ENCODE data around the gene SERPIND1.

The SERPIND1 gene

DNA sequence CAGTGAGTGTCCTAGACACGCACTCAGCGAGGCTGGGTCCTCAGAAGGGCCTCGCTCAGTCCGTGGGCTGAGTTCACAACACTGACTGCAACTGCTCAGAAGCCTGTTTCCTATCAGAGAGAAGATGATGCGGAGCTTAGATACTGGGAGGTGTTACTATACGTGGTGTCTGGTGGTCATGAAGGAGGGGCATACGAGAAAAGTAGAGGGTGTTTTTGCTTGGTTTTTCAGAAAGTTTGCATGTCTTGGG lies 9.5 kb upstream of the SERPIND1 start:
- Histone ChIP-seq H2AFZ (ENCODE audit: low read depth, low read length) (no peak overlapping the region), H2AK5ac (ENCODE audit: low read length, severe bottlenecking) (no peak overlapping the region), H3K4me1 (ENCODE audit: control insufficient read depth, insufficient read depth, low read depth, low read length) (no peaks in the 10 kb centered on the region), H2BK5ac (ENCODE audit: low read depth, low read length, poor library complexity, severe bottlenecking) (no peak overlapping the region), H3K18ac (ENCODE audit: low read depth in 1 of 2, low read length in 2 of 2) (no peak overlapping the region), H2BK15ac (ENCODE audit: low read depth, poor library complexity, severe bottlenecking) (no peak overlapping the region), H3K36me3 (ENCODE audit: control insufficient read depth in 1 of 2, insufficient read depth in 2 of 2, low read depth in 1 of 2, low read length in 2 of 2) (peaks cover 39 to 62% of the 10 kb centered on the region in 2 experiments), H3K4ac (ENCODE audit: low read depth in 1 of 2, low read length in 2 of 2) (no peak overlapping the region), H3K9ac (ENCODE audit: low read length) (no peak overlapping the region), H2BK12ac (ENCODE audit: low read length in 2 of 2) (no peak overlapping the region), H3K9me3 (ENCODE audit: control insufficient read depth, low read length) (no peaks in the 10 kb centered on the region), H3K79me1 (replicated peaks; ENCODE audit: low read length, poor library complexity, severe bottlenecking) (no peaks in the 10 kb centered on the region), H3K4me3 (ENCODE audit: insufficient read depth in 1 of 2, low read depth in 1 of 2, low read length in 2 of 2) (no peak overlapping the region), H3K4me2 (ENCODE audit: low read length, poor library complexity, severe bottlenecking) (no peak overlapping the region), H2BK120ac (ENCODE audit: low read depth, low read length) (no peak overlapping the region), H3K27ac (ENCODE audit: low read length, poor library complexity, severe bottlenecking) (no peak overlapping the region), H3K14ac (ENCODE audit: low read length in 2 of 2) (no peak overlapping the region), H3K23ac (ENCODE audit: low read length in 2 of 2) (no peak overlapping the region), H3K27me3 (ENCODE audit: control insufficient read depth in 1 of 2, insufficient read depth in 1 of 2, low read length in 2 of 2) (no peaks in the 10 kb centered on the region), H4K91ac (ENCODE audit: low read length) (no peak overlapping the region), H4K8ac (ENCODE audit: low read length) (no peak overlapping the region)
- DNase-seq: no peak
- WGBS: 93% methylated on average over 7 of the region's 7 CpGs

DNA sequence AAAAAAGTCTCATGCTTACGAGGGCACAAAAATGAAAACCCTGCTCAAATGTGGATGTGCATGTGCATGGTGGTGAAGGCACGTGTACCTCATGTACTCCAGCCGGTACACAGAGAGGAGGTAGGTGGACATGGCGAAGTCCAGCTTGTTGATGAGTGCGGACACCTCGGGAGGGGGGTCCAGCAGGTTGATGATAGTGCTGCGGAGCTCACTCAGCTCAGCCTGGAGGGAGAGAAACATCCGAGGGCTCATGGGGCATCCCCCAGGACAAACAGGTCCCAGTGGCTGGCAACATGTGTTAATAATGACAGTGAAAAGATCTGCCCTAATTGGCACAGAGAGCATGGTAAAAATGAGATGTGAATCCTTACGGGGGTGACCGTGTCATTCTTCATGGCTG lies 9.2 kb upstream of the SERPIND1 start:
- H3K27ac ChIP-seq (ENCODE audit: low read length, poor library complexity, severe bottlenecking): no peak overlapping the region
- WGBS: over 99% methylated on average over 10 of the region's 10 CpGs
- no peak overlapping the region for H3K4me3 ChIP-seq (ENCODE audit: insufficient read depth in 1 of 2, low read depth in 1 of 2, low read length in 2 of 2)
- no peaks in the 10 kb centered on the region for H3K4me1 ChIP-seq (ENCODE audit: control insufficient read depth, insufficient read depth, low read depth, low read length)
- H4K8ac ChIP-seq (ENCODE audit: low read length): no peak overlapping the region
- no peak overlapping the region for H3K4me2 ChIP-seq (ENCODE audit: low read length, poor library complexity, severe bottlenecking)
- no peaks in the 10 kb centered on the region for H3K9me3 ChIP-seq (ENCODE audit: control insufficient read depth, low read length)
- peaks cover 39 to 62% of the 10 kb centered on the region in 2 experiments for H3K36me3 ChIP-seq (ENCODE audit: control insufficient read depth in 1 of 2, insufficient read depth in 2 of 2, low read depth in 1 of 2, low read length in 2 of 2)
- no peak for DNase-seq
- no peak overlapping the region for H2BK12ac ChIP-seq (ENCODE audit: low read length in 2 of 2)
- no peak overlapping the region for H3K18ac ChIP-seq (ENCODE audit: low read depth in 1 of 2, low read length in 2 of 2)
- H3K79me1 ChIP-seq (replicated peaks; ENCODE audit: low read length, poor library complexity, severe bottlenecking): no peaks in the 10 kb centered on the region
- no peak overlapping the region for H3K14ac ChIP-seq (ENCODE audit: low read length in 2 of 2)
- no peak overlapping the region for H2BK120ac ChIP-seq (ENCODE audit: low read depth, low read length)
- H3K4ac ChIP-seq (ENCODE audit: low read depth in 1 of 2, low read length in 2 of 2): no peak overlapping the region
- no peak overlapping the region for H2AK5ac ChIP-seq (ENCODE audit: low read length, severe bottlenecking)
- no peak overlapping the region for H3K23ac ChIP-seq (ENCODE audit: low read length in 2 of 2)
- H3K27me3 ChIP-seq (ENCODE audit: control insufficient read depth in 1 of 2, insufficient read depth in 1 of 2, low read length in 2 of 2): no peaks in the 10 kb centered on the region
- H3K9ac ChIP-seq (ENCODE audit: low read length): no peak overlapping the region
- H2BK5ac ChIP-seq (ENCODE audit: low read depth, low read length, poor library complexity, severe bottlenecking): no peak overlapping the region
- H2AFZ ChIP-seq (ENCODE audit: low read depth, low read length): no peak overlapping the region
- H2BK15ac ChIP-seq (ENCODE audit: low read depth, poor library complexity, severe bottlenecking): no peak overlapping the region
- no peak overlapping the region for H4K91ac ChIP-seq (ENCODE audit: low read length)

DNA sequence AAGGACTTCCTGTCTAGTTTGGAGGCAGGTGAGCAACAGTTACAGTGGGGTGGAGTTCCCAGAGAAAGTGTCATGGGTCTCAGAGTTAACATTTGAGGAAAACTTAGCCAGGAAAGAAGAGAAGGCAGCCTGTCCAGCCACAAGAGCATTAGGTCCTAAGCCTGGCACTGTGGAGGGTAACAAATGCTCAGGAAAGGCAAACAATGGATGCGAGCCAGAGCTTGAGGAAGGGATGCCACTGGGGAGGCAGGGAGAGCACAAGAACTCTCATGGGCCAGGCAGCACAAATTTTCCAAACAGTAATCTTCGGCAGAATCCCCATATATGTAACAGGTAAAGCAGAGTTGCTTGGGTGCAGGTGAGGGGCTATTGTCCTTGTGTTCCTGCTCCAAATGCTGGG lies 8.0 kb upstream of the SERPIND1 start:
- no peak overlapping the region for H2BK5ac ChIP-seq (ENCODE audit: low read depth, low read length, poor library complexity, severe bottlenecking)
- H3K9ac ChIP-seq (ENCODE audit: low read length): no peak overlapping the region
- H2BK15ac ChIP-seq (ENCODE audit: low read depth, poor library complexity, severe bottlenecking): no peak overlapping the region
- H3K18ac ChIP-seq (ENCODE audit: low read depth in 1 of 2, low read length in 2 of 2): no peak overlapping the region
- no peaks in the 10 kb centered on the region for H3K27me3 ChIP-seq (ENCODE audit: control insufficient read depth in 1 of 2, insufficient read depth in 1 of 2, low read length in 2 of 2)
- 94% methylated on average over 1 of the region's 2 CpGs for WGBS
- no peak overlapping the region for H3K23ac ChIP-seq (ENCODE audit: low read length in 2 of 2)
- no peak overlapping the region for H4K91ac ChIP-seq (ENCODE audit: low read length)
- H3K4ac ChIP-seq (ENCODE audit: low read depth in 1 of 2, low read length in 2 of 2): no peak overlapping the region
- peaks cover 35 to 53% of the 10 kb centered on the region in 2 experiments for H3K36me3 ChIP-seq (ENCODE audit: control insufficient read depth in 1 of 2, insufficient read depth in 2 of 2, low read depth in 1 of 2, low read length in 2 of 2)
- no peaks in the 10 kb centered on the region for H3K4me1 ChIP-seq (ENCODE audit: control insufficient read depth, insufficient read depth, low read depth, low read length)
- H4K8ac ChIP-seq (ENCODE audit: low read length): no peak overlapping the region
- no peak overlapping the region for H3K27ac ChIP-seq (ENCODE audit: low read length, poor library complexity, severe bottlenecking)
- no peak overlapping the region for H3K4me3 ChIP-seq (ENCODE audit: insufficient read depth in 1 of 2, low read depth in 1 of 2, low read length in 2 of 2)
- H3K14ac ChIP-seq (ENCODE audit: low read length in 2 of 2): no peak overlapping the region
- DNase-seq: no peak
- H3K4me2 ChIP-seq (ENCODE audit: low read length, poor library complexity, severe bottlenecking): no peak overlapping the region
- no peak overlapping the region for H2AK5ac ChIP-seq (ENCODE audit: low read length, severe bottlenecking)
- H2BK12ac ChIP-seq (ENCODE audit: low read length in 2 of 2): no peak overlapping the region
- no peaks in the 10 kb centered on the region for H3K79me1 ChIP-seq (replicated peaks; ENCODE audit: low read length, poor library complexity, severe bottlenecking)
- H2BK120ac ChIP-seq (ENCODE audit: low read depth, low read length): no peak overlapping the region
- H2AFZ ChIP-seq (ENCODE audit: low read depth, low read length): no peak overlapping the region
- H3K9me3 ChIP-seq (ENCODE audit: control insufficient read depth, low read length): no peaks in the 10 kb centered on the region

DNA sequence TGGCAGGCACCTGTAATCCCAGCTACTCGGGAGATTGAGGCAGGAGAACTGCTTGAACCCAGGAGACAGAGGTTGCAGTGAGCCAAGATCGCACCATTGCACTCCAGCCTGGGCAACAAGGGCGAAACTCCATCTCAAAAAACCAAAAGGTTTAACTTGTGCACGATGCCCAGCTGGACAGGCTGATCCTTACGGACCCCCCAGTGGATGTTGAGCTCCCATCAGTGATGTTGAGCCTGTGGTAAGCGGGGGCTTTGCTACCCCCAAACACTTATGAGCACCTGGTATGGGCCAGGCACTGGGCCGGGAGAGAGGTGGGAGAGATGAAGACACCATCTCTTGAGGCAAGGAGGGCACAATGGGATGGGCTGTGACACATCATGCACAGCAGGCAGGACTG lies 7.4 kb upstream of the SERPIND1 start:
- Histone ChIP-seq H3K27ac (ENCODE audit: low read length, poor library complexity, severe bottlenecking) (no peak overlapping the region), H2BK120ac (ENCODE audit: low read depth, low read length) (no peak overlapping the region), H3K79me1 (replicated peaks; ENCODE audit: low read length, poor library complexity, severe bottlenecking) (no peaks in the 10 kb centered on the region), H3K9me3 (ENCODE audit: control insufficient read depth, low read length) (no peaks in the 10 kb centered on the region), H2BK12ac (ENCODE audit: low read length in 2 of 2) (no peak overlapping the region), H3K14ac (ENCODE audit: low read length in 2 of 2) (no peak overlapping the region), H3K36me3 (ENCODE audit: control insufficient read depth in 1 of 2, insufficient read depth in 2 of 2, low read depth in 1 of 2, low read length in 2 of 2) (peaks cover 35 to 47% of the 10 kb centered on the region in 2 experiments), H3K4me1 (ENCODE audit: control insufficient read depth, insufficient read depth, low read depth, low read length) (no peaks in the 10 kb centered on the region), H3K27me3 (ENCODE audit: control insufficient read depth in 1 of 2, insufficient read depth in 1 of 2, low read length in 2 of 2) (no peaks in the 10 kb centered on the region), H3K4ac (ENCODE audit: low read depth in 1 of 2, low read length in 2 of 2) (no peak overlapping the region), H3K18ac (ENCODE audit: low read depth in 1 of 2, low read length in 2 of 2) (no peak overlapping the region), H3K9ac (ENCODE audit: low read length) (no peak overlapping the region), H2AK5ac (ENCODE audit: low read length, severe bottlenecking) (no peak overlapping the region), H3K4me2 (ENCODE audit: low read length, poor library complexity, severe bottlenecking) (no peak overlapping the region), H3K23ac (ENCODE audit: low read length in 2 of 2) (no peak overlapping the region), H3K4me3 (ENCODE audit: insufficient read depth in 1 of 2, low read depth in 1 of 2, low read length in 2 of 2) (no peak overlapping the region), H2AFZ (ENCODE audit: low read depth, low read length) (no peak overlapping the region), H4K91ac (ENCODE audit: low read length) (no peak overlapping the region), H2BK5ac (ENCODE audit: low read depth, low read length, poor library complexity, severe bottlenecking) (no peak overlapping the region), H4K8ac (ENCODE audit: low read length) (no peak overlapping the region), H2BK15ac (ENCODE audit: low read depth, poor library complexity, severe bottlenecking) (no peak overlapping the region)
- 97% methylated on average over 6 of the region's 7 CpGs for WGBS
- DNase-seq: no peak

All from mesenchymal stem cell (in vitro differentiated cells and primary cell).